PC-3 (cell line): Measurements from ENCODE around the gene KCTD2. TPM values are rescaled to one million over a fixed set of nuclear protein-coding genes. Genes with fewer than 3 reads are reported as not detected.

Experiments used
- ATAC-seq: fragments of 200-7000 bp; cut with Tn5 transposase; 2 replicates; pipeline ENCODE4 v1.9.1; 2020; ENCODE audit warnings: mild to moderate bottlenecking, moderate library complexity
- BruUV-seq: library from RNA; stranded (reverse); fragments of 400-500 nt; replicated peaks from 2 replicates; lab custom pipeline; 2021; lab: Mats Ljungman, UMichigan
- CTCF ChIA-PET: fragments of 300-600 bp; sonication (Branson Sonifier 250); formaldehyde crosslinking; loops from one replicate; lab custom pipeline; 2022; ENCODE audit warnings: antibody characterized with exemption; lab: Charles Lee
- POLR2A ChIA-PET: fragments of 300-600 bp; sonication (Branson Sonifier 250); formaldehyde crosslinking; loops from one replicate; lab custom pipeline; 2022; ENCODE audit warnings: antibody characterized with exemption; ENCODE audit not compliant: unreplicated experiment; lab: Charles Lee
- DNase-seq: peaks from one replicate; pipeline ENCODE4 v3.0.0-alpha.2; 2015
- H2AFZ ChIP-seq: fragments of 300-600 bp; sonication (generic); 2 replicates; pipeline ENCODE4 v1.6.0; 2016; ENCODE audit warnings: antibody characterized with exemption, low read length
- H3F3A ChIP-seq: fragments of 300-600 bp; sonication (generic); one replicate; pipeline ENCODE4 v1.6.0; 2017; ENCODE audit warnings: antibody characterized with exemption, low read length, control low read depth, mild to moderate bottlenecking; ENCODE audit not compliant: unreplicated experiment
- H3K27ac ChIP-seq: fragments of 300-600 bp; sonication (generic); 2 replicates; pipeline ENCODE4 v1.5.1; 2016; ENCODE audit warnings: mild to moderate bottlenecking, low read length
- H3K27me3 ChIP-seq: fragments of 300-600 bp; sonication (generic); 2 replicates; pipeline ENCODE4 v1.6.1; 2016; ENCODE audit warnings: low read length, mixed read lengths
- H3K36me3 ChIP-seq: fragments of 300-600 bp; sonication (generic); 2 replicates; pipeline ENCODE4 v1.6.1; 2016; ENCODE audit warnings: low read depth, mixed run types, low read length, mixed read lengths
- H3K4me1 ChIP-seq: fragments of 300-600 bp; sonication (generic); 2 replicates; pipeline ENCODE4 v1.5.1; 2016; ENCODE audit warnings: low read length; ENCODE audit not compliant: insufficient read depth
- H3K4me2 ChIP-seq: fragments of 300-600 bp; sonication (generic); 2 replicates; pipeline ENCODE4 v1.6.0; 2016; ENCODE audit warnings: low read length
- H3K4me3 ChIP-seq: fragments of 300-600 bp; sonication (generic); 2 replicates; pipeline ENCODE4 v1.5.1; 2016; ENCODE audit warnings: mild to moderate bottlenecking, low read length, mixed read lengths
- H3K79me2 ChIP-seq: fragments of 300-600 bp; sonication (generic); 2 replicates; pipeline ENCODE4 v1.6.1; 2017; ENCODE audit warnings: low read length, mixed read lengths
- H3K9ac ChIP-seq: fragments of 300-600 bp; sonication (generic); 2 replicates; pipeline ENCODE4 v1.6.0; 2016; ENCODE audit warnings: mild to moderate bottlenecking, low read length
- H3K9me2 ChIP-seq: fragments of 300-600 bp; sonication (generic); replicated peaks from 2 replicates; pipeline ENCODE4 v1.6.1; 2016; ENCODE audit warnings: mixed run types, low read length, mixed read lengths
- H3K9me3 ChIP-seq: fragments of 300-600 bp; sonication (generic); 2 replicates; pipeline ENCODE4 v1.6.1; 2016; ENCODE audit warnings: low read length, mixed read lengths
- H4K20me1 ChIP-seq: fragments of 300-600 bp; sonication (generic); 2 replicates; pipeline ENCODE4 v1.6.1; 2016; ENCODE audit warnings: low read length, mixed read lengths
- EZH2 ChIP-seq: fragments of 300-600 bp; sonication (generic); IDR thresholded peaks from one replicate; pipeline ENCODE4 v1.6.1; 2017; ENCODE audit warnings: antibody characterized with exemption, mild to moderate bottlenecking, low read length; ENCODE audit not compliant: unreplicated experiment
- EZH2phosphoT487 ChIP-seq: fragments of 300-600 bp; sonication (generic); IDR thresholded peaks from 2 replicates; pipeline ENCODE4 v1.6.1; 2018; ENCODE audit warnings: mild to moderate bottlenecking, antibody characterized with exemption, low read length, borderline replicate concordance
- intact Hi-C: fragments of 100-400 bp; cut with micrococcal nuclease; formaldehyde crosslinking; loops from 2 replicates; pipeline ENCODE4 v1.9.0; 2023
- total RNA-seq: library from RNA; depleted of rRNA; stranded (reverse); fragments of >200 nt; gene quantifications from 2 replicates; pipeline ENCODE4 v1.2.3, GENCODE V29; 2014
- TF ChIP-seq, protein P1 (sequence below): fragments of 300-600 bp; sonication (generic); conservative IDR thresholded peaks from 2 replicates; pipeline ENCODE4 v1.5.1; 2017; ENCODE audit warnings: antibody characterized with exemption, low read depth, mild to moderate bottlenecking, low read length

KCTD2 gene
- total RNA-seq, 1 experiment from 2014 or later, result 28.0 TPM

GRCh38 chr17:75063626-75064025 lies 16.6 kb downstream of the KCTD2 start:
- intact Hi-C loops, result no loop called here
- DNase-seq, result no peak
- BruUV-seq, result no TSS peak
- POLR2A ChIA-PET, result interaction anchor here (0.6 to 0.7 kb wide), 2 partner anchors 46 to 100 kb away, joined by 3 read pairs; partner anchors contain the start of gene ARMC7
- Histone ChIP-seq H3K9me2 (no peaks in the 10 kb centered on the region), H3K9me3 (no peaks in the 10 kb centered on the region), H3K4me1 (no peaks in the 10 kb centered on the region), H3K79me2 (no peaks in the 10 kb centered on the region), H3K36me3 (peaks cover 34% of the 10 kb centered on the region; the same call in 1 of the 2 replicates), H3K27me3 (no peaks in the 10 kb centered on the region), H3K27ac (no peak overlapping the region), H3K4me2 (no peak overlapping the region), H3K4me3 (no peak overlapping the region), H3F3A (no peaks in the 10 kb centered on the region), H3K9ac (no peak overlapping the region), H2AFZ (no peak overlapping the region), H4K20me1 (no peaks in the 10 kb centered on the region)
- TF ChIP-seq EZH2phosphoT487, result no peak
- TF ChIP-seq, protein P1, sequence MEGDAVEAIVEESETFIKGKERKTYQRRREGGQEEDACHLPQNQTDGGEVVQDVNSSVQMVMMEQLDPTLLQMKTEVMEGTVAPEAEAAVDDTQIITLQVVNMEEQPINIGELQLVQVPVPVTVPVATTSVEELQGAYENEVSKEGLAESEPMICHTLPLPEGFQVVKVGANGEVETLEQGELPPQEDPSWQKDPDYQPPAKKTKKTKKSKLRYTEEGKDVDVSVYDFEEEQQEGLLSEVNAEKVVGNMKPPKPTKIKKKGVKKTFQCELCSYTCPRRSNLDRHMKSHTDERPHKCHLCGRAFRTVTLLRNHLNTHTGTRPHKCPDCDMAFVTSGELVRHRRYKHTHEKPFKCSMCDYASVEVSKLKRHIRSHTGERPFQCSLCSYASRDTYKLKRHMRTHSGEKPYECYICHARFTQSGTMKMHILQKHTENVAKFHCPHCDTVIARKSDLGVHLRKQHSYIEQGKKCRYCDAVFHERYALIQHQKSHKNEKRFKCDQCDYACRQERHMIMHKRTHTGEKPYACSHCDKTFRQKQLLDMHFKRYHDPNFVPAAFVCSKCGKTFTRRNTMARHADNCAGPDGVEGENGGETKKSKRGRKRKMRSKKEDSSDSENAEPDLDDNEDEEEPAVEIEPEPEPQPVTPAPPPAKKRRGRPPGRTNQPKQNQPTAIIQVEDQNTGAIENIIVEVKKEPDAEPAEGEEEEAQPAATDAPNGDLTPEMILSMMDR, result no peak
- no peak for TF ChIP-seq EZH2
- CTCF ChIA-PET, result interaction anchor here (0.5 to 0.6 kb wide), 3 partner anchors 13 to 139 kb away, joined by 4 to 8 read pairs (median 7); no protein-coding TSS in a partner anchor
- ATAC-seq, result no peak

DNA sequence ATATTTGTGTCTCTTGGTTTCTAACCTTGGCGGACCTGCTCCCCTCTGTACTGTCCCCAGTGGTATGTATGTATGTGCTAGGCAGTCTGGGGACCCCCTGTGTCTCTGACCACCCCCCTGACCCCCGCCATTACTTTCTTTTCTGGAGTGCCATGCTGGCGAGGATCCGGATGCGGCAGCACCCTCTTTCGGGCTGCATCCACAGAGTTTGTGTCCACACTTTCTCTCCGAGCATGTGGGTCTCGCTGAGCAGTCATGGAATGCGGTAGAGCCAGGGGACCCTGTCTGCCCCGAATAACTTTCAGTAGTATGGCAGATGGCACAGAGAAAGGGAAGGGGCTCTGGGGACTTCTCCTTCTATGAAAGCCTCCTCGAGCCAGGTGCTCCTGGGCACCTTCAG lies 17.0 kb downstream of the KCTD2 start:
- intact Hi-C loops, result no loop called here
- ChIA-PET POLR2A (interaction anchor here (0.7 kb wide), 1 partner anchor 46 kb away, joined by 3 read pairs; the partner anchor contains the start of gene ARMC7), CTCF (interaction anchor here (0.5 to 0.6 kb wide), 2 partner anchors 50 to 138 kb away, joined by 4 to 8 read pairs; no protein-coding TSS in a partner anchor)
- TF ChIP-seq EZH2 (no peak), EZH2phosphoT487 (no peak)
- TF ChIP-seq, protein P1, result no peak
- no peaks in the 10 kb centered on the region for H4K20me1 ChIP-seq
- H3K9ac ChIP-seq, result no peak overlapping the region
- DNase-seq, result no peak
- no peaks in the 10 kb centered on the region for H3F3A ChIP-seq
- ATAC-seq, result no peak
- H3K27ac ChIP-seq, result no peak overlapping the region
- no peak overlapping the region for H2AFZ ChIP-seq
- BruUV-seq, result TSS peak; percentile 19
- no peaks in the 10 kb centered on the region for H3K9me3 ChIP-seq
- no peak overlapping the region for H3K4me3 ChIP-seq
- no peaks in the 10 kb centered on the region for H3K4me1 ChIP-seq
- H3K27me3 ChIP-seq, result no peaks in the 10 kb centered on the region
- H3K9me2 ChIP-seq, result no peaks in the 10 kb centered on the region
- peaks cover 34% of the 10 kb centered on the region; the same call in 1 of the 2 replicates for H3K36me3 ChIP-seq
- no peaks in the 10 kb centered on the region for H3K79me2 ChIP-seq
- no peak overlapping the region for H3K4me2 ChIP-seq

- Histone ChIP-seq H3K27ac (no peak overlapping the region), H4K20me1 (no peaks in the 10 kb centered on the region), H3K9ac (no peak overlapping the region), H3K36me3 (peaks cover 34% of the 10 kb centered on the region; the same call in 1 of the 2 replicates), H3K4me3 (no peak overlapping the region), H3K9me3 (no peaks in the 10 kb centered on the region), H3K9me2 (no peaks in the 10 kb centered on the region), H3K27me3 (no peaks in the 10 kb centered on the region), H3F3A (no peaks in the 10 kb centered on the region), H3K4me1 (no peaks in the 10 kb centered on the region), H3K79me2 (no peaks in the 10 kb centered on the region), H3K4me2 (no peak overlapping the region), H2AFZ (no peak overlapping the region)
- BruUV-seq, result no TSS peak
- ChIA-PET CTCF (no interaction called here), POLR2A (interaction anchor here (0.7 kb wide), 1 partner anchor 63 kb away, joined by 3 read pairs; no protein-coding TSS in a partner anchor)
- intact Hi-C loops, result no loop called here
- DNase-seq (no peak), ATAC-seq (no peak)
- no peak for TF ChIP-seq EZH2
- TF ChIP-seq EZH2phosphoT487, result no peak
- TF ChIP-seq, protein P1, result no peak
Measured at GRCh38 chr17:75064460-75064859, 17.4 kb downstream of the KCTD2 start.
